Measurements from ENCODE around the gene CLEC12A. TPM values are rescaled to one million over a fixed set of nuclear protein-coding genes. Genes with fewer than 3 reads are reported as not detected.
"Not testable (repeated sequence)": the region's sequence is repeated elsewhere in the genome, so short reads cannot be mapped to it uniquely, and the experiment has no call there.

CLEC12A gene
- total RNA-seq, 4 donors from 2014 or later: 0.41 to 1.6 TPM; not detected in 2

DNA sequence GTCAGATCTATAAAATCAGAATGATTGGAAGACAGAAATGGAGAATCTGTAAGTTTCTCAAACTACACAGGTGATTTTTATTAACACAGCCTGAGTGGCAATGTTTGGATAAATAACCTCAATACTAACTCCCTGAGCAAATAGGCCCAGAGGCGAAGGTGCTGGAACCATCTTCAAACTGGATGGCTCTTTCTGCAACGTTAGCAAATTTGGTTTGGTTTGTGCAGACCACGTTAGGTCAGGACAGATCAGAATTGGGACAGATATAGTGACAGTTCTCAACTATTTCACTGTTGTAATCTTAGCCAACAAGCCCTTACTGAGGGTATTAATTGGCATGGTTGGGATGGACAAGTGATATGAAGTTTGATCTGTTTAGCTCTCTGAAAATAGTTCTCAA lies 50.1 kb downstream of the CLEC12A start:
- no peaks in the 10 kb centered on the region for H3K9me3 ChIP-seq
- TF ChIP-seq, protein P1, sequence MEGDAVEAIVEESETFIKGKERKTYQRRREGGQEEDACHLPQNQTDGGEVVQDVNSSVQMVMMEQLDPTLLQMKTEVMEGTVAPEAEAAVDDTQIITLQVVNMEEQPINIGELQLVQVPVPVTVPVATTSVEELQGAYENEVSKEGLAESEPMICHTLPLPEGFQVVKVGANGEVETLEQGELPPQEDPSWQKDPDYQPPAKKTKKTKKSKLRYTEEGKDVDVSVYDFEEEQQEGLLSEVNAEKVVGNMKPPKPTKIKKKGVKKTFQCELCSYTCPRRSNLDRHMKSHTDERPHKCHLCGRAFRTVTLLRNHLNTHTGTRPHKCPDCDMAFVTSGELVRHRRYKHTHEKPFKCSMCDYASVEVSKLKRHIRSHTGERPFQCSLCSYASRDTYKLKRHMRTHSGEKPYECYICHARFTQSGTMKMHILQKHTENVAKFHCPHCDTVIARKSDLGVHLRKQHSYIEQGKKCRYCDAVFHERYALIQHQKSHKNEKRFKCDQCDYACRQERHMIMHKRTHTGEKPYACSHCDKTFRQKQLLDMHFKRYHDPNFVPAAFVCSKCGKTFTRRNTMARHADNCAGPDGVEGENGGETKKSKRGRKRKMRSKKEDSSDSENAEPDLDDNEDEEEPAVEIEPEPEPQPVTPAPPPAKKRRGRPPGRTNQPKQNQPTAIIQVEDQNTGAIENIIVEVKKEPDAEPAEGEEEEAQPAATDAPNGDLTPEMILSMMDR (IDR thresholded peaks at IDR 0.05): no peak
- no peak for TF ChIP-seq POLR2A (IDR thresholded peaks at IDR 0.05)
- no peaks in the 10 kb centered on the region for H3K4me1 ChIP-seq
- H3K36me3 ChIP-seq: no peaks in the 10 kb centered on the region
- H3K27ac ChIP-seq: no peak overlapping the region
- intact Hi-C loops (cut with DNase I; ENCODE audit: low total_unique reads): no loop called here
- H3K27me3 ChIP-seq: no peaks in the 10 kb centered on the region
- DNase-seq: no peak
- H3K4me3 ChIP-seq: no peak overlapping the region

DNA sequence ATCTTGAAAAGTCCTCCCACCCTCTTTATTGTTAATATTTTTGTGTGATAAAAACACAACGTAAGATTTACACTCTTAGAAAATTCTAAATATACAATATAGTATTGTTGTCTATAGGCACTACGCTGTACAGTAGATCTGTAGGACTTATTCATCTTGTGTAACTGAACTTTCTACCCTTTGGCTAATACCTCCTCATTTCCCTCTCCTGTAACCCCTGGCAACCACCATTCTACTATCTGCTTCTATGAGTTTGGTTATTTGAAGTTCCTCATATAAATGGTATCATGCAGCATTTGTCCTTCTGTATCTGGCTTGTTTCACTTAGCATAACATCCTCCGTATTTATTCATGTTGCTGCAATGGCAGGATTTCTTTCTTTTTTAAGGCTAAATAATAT lies 54.0 kb downstream of the CLEC12A start:
- no peaks in the 10 kb centered on the region for H3K27me3 ChIP-seq
- intact Hi-C loops (cut with DNase I; ENCODE audit: low total_unique reads): no loop called here

DNA sequence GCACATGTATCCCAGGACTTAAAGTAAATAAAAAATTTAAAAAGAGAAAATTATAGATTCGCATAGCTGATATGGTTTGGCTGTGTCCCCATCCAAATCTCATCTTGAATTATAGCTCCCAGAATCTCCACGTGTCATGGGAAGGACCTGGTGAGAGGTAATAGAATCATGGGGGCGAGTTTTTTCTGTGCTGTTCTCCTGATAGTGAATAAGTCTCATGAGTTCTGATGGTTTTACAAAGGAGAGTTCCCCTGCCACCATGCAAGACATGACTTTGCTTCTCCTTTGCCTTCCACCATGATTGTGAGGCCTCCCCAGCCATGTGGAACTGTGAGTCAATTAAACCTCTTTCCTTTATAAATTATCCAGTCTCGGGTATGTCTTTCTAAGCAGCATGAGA lies 55.5 kb downstream of the CLEC12A start:
- H3K4me3 ChIP-seq; H3K36me3 ChIP-seq; H3K4me1 ChIP-seq; H3K9me3 ChIP-seq; H3K27ac ChIP-seq; H3K27me3 ChIP-seq; intact Hi-C loops (cut with DNase I; ENCODE audit: low total_unique reads); DNase-seq: not testable (repeated sequence)

More for the DNA sequence above, 54.0 kb downstream of the CLEC12A start:
- Histone ChIP-seq H3K4me1 (no peaks in the 10 kb centered on the region), H3K36me3 (no peaks in the 10 kb centered on the region), H3K9me3 (no peaks in the 10 kb centered on the region), H3K27ac (no peak overlapping the region), H3K4me3 (no peak overlapping the region)
- no peak for DNase-seq
- TF ChIP-seq, protein P1 (IDR thresholded peaks at IDR 0.05): no peak
- TF ChIP-seq POLR2A (IDR thresholded peaks at IDR 0.05): no peak

DNA sequence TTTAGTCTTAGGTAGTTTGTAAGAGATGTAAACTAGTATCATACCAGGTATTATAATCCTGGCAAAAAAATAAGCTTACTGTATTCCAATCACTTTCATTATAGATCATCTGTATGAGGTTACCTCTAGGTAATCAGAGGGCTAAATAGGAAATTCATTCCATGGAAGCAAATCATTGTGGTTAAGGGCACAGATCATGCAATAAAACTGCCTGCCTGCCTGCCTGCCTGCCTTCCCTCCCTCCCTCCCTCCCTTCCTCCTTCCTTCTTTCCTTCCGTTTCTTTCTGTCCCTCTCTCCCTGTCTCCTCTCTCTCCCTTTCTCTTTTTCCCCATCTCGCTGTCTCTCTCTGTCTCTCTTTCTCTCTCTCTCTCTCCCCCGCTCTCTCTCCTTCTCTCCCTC lies 56.1 kb downstream of the CLEC12A start:
- no peak overlapping the region for H3K4me3 ChIP-seq
- DNase-seq: no peak
- H3K27me3 ChIP-seq: no peaks in the 10 kb centered on the region
- TF ChIP-seq, protein P1 (IDR thresholded peaks at IDR 0.05): no peak
- no peak for TF ChIP-seq POLR2A (IDR thresholded peaks at IDR 0.05)
- intact Hi-C loops (cut with DNase I; ENCODE audit: low total_unique reads): no loop called here
- H3K4me1 ChIP-seq: no peaks in the 10 kb centered on the region
- H3K9me3 ChIP-seq: no peaks in the 10 kb centered on the region
- no peak overlapping the region for H3K27ac ChIP-seq
- no peaks in the 10 kb centered on the region for H3K36me3 ChIP-seq

DNA sequence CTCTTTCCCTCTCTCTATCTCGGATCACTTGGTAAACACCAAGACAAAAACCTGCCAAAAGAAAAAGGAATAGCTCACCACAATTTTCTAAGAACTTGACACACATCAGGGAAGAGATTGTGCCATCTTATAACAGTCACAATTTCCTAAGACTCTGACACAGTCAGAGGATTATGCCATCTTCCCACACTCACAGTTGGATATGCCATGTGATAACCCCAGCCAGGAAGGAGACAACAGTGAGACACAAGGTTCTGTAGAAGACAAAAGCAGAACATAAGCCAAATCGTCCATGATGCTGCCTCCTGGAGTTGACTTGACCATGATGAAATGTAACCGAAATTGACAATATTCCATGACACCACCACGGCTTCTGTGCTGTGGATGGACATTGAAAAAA lies 56.5 kb downstream of the CLEC12A start:
- H3K4me1 ChIP-seq: no peaks in the 10 kb centered on the region
- DNase-seq: no peak
- no peak for TF ChIP-seq POLR2A (IDR thresholded peaks at IDR 0.05)
- TF ChIP-seq, protein P1 (IDR thresholded peaks at IDR 0.05): no peak
- intact Hi-C loops (cut with DNase I; ENCODE audit: low total_unique reads): no loop called here
- H3K27me3 ChIP-seq: no peaks in the 10 kb centered on the region
- no peak overlapping the region for H3K4me3 ChIP-seq
- no peaks in the 10 kb centered on the region for H3K36me3 ChIP-seq
- H3K27ac ChIP-seq: no peak overlapping the region
- H3K9me3 ChIP-seq: no peaks in the 10 kb centered on the region

DNA sequence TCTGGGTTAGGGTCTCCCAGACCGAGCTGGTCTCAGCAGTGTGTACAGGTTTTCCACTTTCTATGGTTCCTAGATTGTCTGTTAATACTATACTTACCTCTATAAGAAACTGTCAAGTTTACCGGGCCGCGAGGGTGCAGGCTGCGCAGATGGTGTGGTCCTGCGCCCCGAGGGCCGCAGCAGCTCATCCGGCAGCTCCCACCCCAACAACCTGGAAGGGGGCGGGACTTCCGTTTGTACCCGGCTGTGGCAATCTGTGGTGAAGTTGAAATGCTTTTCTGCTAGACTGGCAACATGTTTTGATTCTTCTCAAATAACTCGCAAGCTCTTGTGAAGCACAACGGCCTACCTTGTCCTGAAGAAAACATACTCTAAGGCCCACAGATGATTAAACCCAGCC lies 59.2 kb downstream of the CLEC12A start, which contains the start of gene CLEC9A:
TSS of gene CLEC9A (plus strand) at position 237 of the 400 bp plus-strand sequence. CDS start 22,006 bp downstream, outside the sequence.
- no peak for TF ChIP-seq POLR2A (IDR thresholded peaks at IDR 0.05)
- TF ChIP-seq, protein P1 (IDR thresholded peaks at IDR 0.05): no peak
- Histone ChIP-seq H3K36me3 (no peaks in the 10 kb centered on the region), H3K9me3 (no peaks in the 10 kb centered on the region), H3K27me3 (no peaks in the 10 kb centered on the region), H3K4me1 (no peaks in the 10 kb centered on the region), H3K4me3 (no peak within 1 kb of the TSS), H3K27ac (no peak within 1 kb of the TSS)
- intact Hi-C loops (cut with DNase I; ENCODE audit: low total_unique reads): no loop called here
- DNase-seq: no peak

Data from uterus (tissue), 4 donors.